Prostate gland (tissue), 2 donors: ENCODE results near the gene CENPP. TPM values are rescaled to one million over a fixed set of nuclear protein-coding genes. Genes with fewer than 3 reads are reported as not detected.

ENCODE experiments used
- DNase-seq: peaks from one replicate; pipeline ENCODE4 v3.0.0-alpha.2; 2019; ENCODE audit warnings: low spot score
- H3K27ac ChIP-seq, 2 donors: fragments of 200-600 bp; sonication (generic); 2 replicates each; pipeline ENCODE4 v1.5.1; 2017 to 2019
- H3K27me3 ChIP-seq: fragments of 200-600 bp; sonication (generic); replicated peaks from 2 replicates; pipeline ENCODE4 v1.5.1; 2019; ENCODE audit not compliant: insufficient read depth
- H3K36me3 ChIP-seq, 2 donors: fragments of 200-600 bp; sonication (generic); 1 replicate in 1 of 2; 2 replicates in 1 of 2; pipeline versions ENCODE4 v1.5.1 to v1.8.1; 2017 to 2019
- H3K4me1 ChIP-seq: fragments of 200-600 bp; sonication (generic); replicated peaks from 2 replicates; pipeline ENCODE4 v1.5.1; 2019
- H3K4me3 ChIP-seq, 2 donors: fragments of 200-600 bp; sonication (generic); 2 replicates each; pipeline ENCODE4 v1.5.1; 2017 to 2019
- H3K9me3 ChIP-seq: fragments of 200-600 bp; sonication (generic); 2 replicates; pipeline ENCODE4 v1.5.1; 2017
- POLR2A ChIP-seq: fragments of 450-650 bp; IDR thresholded peaks from one replicate; pipeline ENCODE4 v1.6.1; 2016; ENCODE audit warnings: antibody characterized with exemption, mild to moderate bottlenecking
- POLR2AphosphoS5 ChIP-seq: sonication (generic); formaldehyde crosslinking; IDR thresholded peaks from one replicate; pipeline ENCODE4 v1.6.1; 2017; ENCODE audit warnings: antibody characterized with exemption
- WGBS: methylation state at CpG from one replicate; pipeline ENCODE4 v1.1.5; 2018; 5-methylcytosine and 5-hydroxymethylcytosine counted together
- intact Hi-C: fragments of 100-400 bp; cut with DNase I; formaldehyde crosslinking; loops from one replicate; pipeline ENCODE4 v1.14.2; 2022
- microRNA-seq: library from miRNA; unstranded; fragments of <30 nt; microRNA quantifications from one replicate; pipeline ENCODE4, GENCODE V29; 2016
- small RNA-seq, 2 donors: library from RNA; depleted of rRNA; stranded (forward); fragments of <200 nt; gene quantifications; one replicate each; pipeline ENCODE3, GENCODE V24; 2016
- total RNA-seq, 2 donors: library from RNA; depleted of rRNA; stranded (reverse); fragments of >200 nt; gene quantifications; one replicate each; pipeline ENCODE4 v1.1.0, GENCODE V29; 2016
- TF ChIP-seq, protein P1 (sequence below), 4 experiments: fragments of 200-600 bp in 2 of 4; fragments of 450-650 bp in 2 of 4; sonication (generic) in 2 of 4; IDR thresholded peaks; 1 replicate in 3 of 4; 2 replicates in 1 of 4; pipeline ENCODE4 v1.5.1; 2016 to 2019; ENCODE audit warnings: antibody characterized with exemption in 4 of 4, mild to moderate bottlenecking in 2 of 4, moderate library complexity in 2 of 4

CENPP gene
- total RNA-seq, 2 donors from 2014 or later: 1.4 to 21.5 TPM

- DNase-seq: no peak
- Histone ChIP-seq H3K9me3 (no peaks in the 10 kb centered on the region), H3K4me1 (peaks cover 6% of the 10 kb centered on the region), H3K36me3 (no peaks in the 10 kb centered on the region), H3K27me3 (no peaks in the 10 kb centered on the region), H3K27ac (peak overlapping the region; percentile 60 to 65), H3K4me3 (peak overlapping the region; percentile 79 to 92)
- intact Hi-C loops: no loop called here
- 0% methylated on average over 29 of the region's 29 CpGs for WGBS
- TF ChIP-seq POLR2AphosphoS5 (no peak), POLR2A (no peak)
- TF ChIP-seq, protein P1, sequence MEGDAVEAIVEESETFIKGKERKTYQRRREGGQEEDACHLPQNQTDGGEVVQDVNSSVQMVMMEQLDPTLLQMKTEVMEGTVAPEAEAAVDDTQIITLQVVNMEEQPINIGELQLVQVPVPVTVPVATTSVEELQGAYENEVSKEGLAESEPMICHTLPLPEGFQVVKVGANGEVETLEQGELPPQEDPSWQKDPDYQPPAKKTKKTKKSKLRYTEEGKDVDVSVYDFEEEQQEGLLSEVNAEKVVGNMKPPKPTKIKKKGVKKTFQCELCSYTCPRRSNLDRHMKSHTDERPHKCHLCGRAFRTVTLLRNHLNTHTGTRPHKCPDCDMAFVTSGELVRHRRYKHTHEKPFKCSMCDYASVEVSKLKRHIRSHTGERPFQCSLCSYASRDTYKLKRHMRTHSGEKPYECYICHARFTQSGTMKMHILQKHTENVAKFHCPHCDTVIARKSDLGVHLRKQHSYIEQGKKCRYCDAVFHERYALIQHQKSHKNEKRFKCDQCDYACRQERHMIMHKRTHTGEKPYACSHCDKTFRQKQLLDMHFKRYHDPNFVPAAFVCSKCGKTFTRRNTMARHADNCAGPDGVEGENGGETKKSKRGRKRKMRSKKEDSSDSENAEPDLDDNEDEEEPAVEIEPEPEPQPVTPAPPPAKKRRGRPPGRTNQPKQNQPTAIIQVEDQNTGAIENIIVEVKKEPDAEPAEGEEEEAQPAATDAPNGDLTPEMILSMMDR (IDR thresholded peaks at IDR 0.05): no peak
These were observed 343.8 kb downstream of the CENPP start for GRCh38 chr9:92669527-92669889.

Small RNAs within 50 kb of the gene (microRNA-seq; reads per million reads assigned to microRNA genes)
- gene MIR3651: 1.0 reads per million, percentile 9 among the genes with 10 or more reads in this experiment
- gene MIR4670: not detected

Small RNAs within 50 kb of the gene (small RNA-seq; reads per million reads assigned to genes)
- gene AL157827.1 (0 reads per million in 2 donors), gene MIR3651 (0 reads per million in 2 donors), gene MIR4670 (0 reads per million in 2 donors), gene SNORA84 (0.47 to 0.50 reads per million in 2 donors)

Other genes with a start within 250 kb of the CENPP start
- gene SPTLC1, start 210.5 kb upstream of the CENPP start, total RNA-seq: 10 to 100 TPM; 69.5 to 87.2 TPM
- 10 to 100 TPM; 58.3 to 89.2 TPM for gene IARS1, start 32.3 kb upstream of the CENPP start, total RNA-seq
- gene NOL8, start 603 bp upstream of the CENPP start, total RNA-seq: 10 to 100 TPM; 23.8 to 26.6 TPM
- 10 to 100 TPM in 1 of 2 donors, 1 to 10 TPM in 1; 6.9 to 24.4 TPM for gene OGN, start 78.6 kb downstream of the CENPP start, total RNA-seq
- gene OMD, start 98.5 kb downstream of the CENPP start, total RNA-seq: 1 to 10 TPM; 3.6 to 6.5 TPM
- 1 to 10 TPM in 1 of 2 donors, under 1 TPM in 1; 0.68 to 1.8 TPM for gene ASPN, start 156.6 kb downstream of the CENPP start, total RNA-seq
- gene ECM2, start 210.0 kb downstream of the CENPP start, total RNA-seq: 10 to 100 TPM in 1 of 2 donors, 1 to 10 TPM in 1; 2.6 to 14.1 TPM